Activated CD8-positive, alpha-beta T cell treated with anti-CD3 and anti-CD28 coated beads for 36 hours (primary cell): ENCODE results near the gene TTC14. TPM values are rescaled to one million over a fixed set of nuclear protein-coding genes. Genes with fewer than 3 reads are reported as not detected.

Source experiments
- ATAC-seq: fragments of 200-7000 bp; cut with Tn5 transposase; one replicate; pipeline ENCODE4 v1.10.0; 2021; ENCODE audit warnings: mild to moderate bottlenecking, moderate library complexity
- CTCF ChIA-PET: fragments of 350-600 bp; sonication (Branson Sonifier 250); formaldehyde crosslinking; loops from one replicate; lab custom pipeline; 2021; ENCODE audit warnings: antibody characterized with exemption; lab: Charles Lee
- POLR2A ChIA-PET: fragments of 350-600 bp; sonication (Branson Sonifier 250); formaldehyde crosslinking; loops from one replicate; lab custom pipeline; 2021; ENCODE audit warnings: antibody characterized with exemption; lab: Charles Lee
- DNase-seq: peaks from one replicate; pipeline ENCODE4 v3.0.0-alpha.2; 2020
- H3K27ac Mint-ChIP-seq: one replicate; pipeline ENCODE4 v1.8.0; 2021; ENCODE audit warnings: mild to moderate bottlenecking, mixed read lengths
- H3K27me3 Mint-ChIP-seq: one replicate; pipeline ENCODE4 v1.8.0; 2021; ENCODE audit warnings: mixed read lengths
- H3K36me3 Mint-ChIP-seq: one replicate; pipeline ENCODE4 v1.8.0; 2021; ENCODE audit warnings: low read depth, mixed read lengths
- H3K4me1 Mint-ChIP-seq: one replicate; pipeline ENCODE4 v1.8.0; 2021; ENCODE audit warnings: low read depth, mixed read lengths
- H3K4me3 Mint-ChIP-seq: one replicate; pipeline ENCODE4 v1.8.0; 2021; ENCODE audit warnings: mild to moderate bottlenecking, moderate library complexity, mixed read lengths
- H3K9me3 Mint-ChIP-seq: one replicate; pipeline ENCODE4 v1.8.0; 2021; ENCODE audit warnings: mixed read lengths
- intact Hi-C: fragments of 100-400 bp; cut with micrococcal nuclease; formaldehyde crosslinking; loops from one replicate; pipeline ENCODE4 v1.10.0; 2022
- total RNA-seq, 2 experiments: library from RNA; stranded (reverse); gene quantifications; one replicate each; pipeline ENCODE4 v1.2.3, GENCODE V29; 2021
- TF ChIP-seq, protein P1 (sequence below): fragments of 200-600 bp; IDR thresholded peaks from one replicate; pipeline ENCODE4 v1.8.0; 2022; ENCODE audit warnings: antibody characterized with exemption, mild to moderate bottlenecking

Gene TTC14
- total RNA-seq, 2 experiments from 2014 or later, result 40.5 to 47.2 TPM

DNA sequence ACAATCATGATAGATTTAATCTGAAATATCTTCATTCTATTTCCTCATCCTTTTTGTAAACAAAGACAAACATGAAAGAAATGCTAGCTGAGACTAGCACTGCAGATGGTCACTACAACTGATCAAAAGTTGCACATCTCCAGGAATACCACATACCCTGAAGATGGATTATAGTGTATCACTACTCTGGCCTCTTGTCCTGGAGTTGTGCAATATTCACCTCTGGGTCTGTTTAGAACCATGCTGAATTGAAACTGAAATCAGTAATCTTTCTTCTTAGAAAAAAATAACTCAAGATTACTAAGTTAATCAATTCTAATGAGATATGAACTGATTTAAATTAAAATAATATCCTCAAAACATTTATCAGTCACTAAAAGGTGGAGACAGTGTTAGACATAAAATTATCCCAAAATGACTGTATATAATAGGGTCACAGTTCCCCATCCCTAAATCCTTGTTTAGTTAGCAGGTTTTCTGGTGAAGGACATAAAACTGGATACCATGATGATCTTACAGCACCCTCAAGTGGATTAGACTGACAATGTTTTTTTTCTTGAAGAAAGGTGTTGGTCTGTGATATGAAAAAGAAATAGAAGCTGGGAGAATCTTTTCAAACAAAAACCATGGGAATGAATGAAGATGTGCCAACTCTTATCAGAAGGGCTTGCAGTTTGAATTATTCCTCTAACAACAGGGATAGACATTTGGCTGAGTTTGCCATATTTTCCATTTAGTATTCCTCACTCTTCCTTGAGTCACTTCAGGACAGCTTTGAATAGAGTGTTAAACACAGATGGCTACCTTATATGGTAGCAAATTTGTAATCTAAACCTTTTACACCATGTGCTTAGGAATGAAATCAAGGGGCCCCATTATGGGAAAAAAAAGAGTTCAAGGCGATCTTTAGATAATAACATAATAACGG is 7.1 kb upstream of the TTC14 start:
- DNase-seq (no peak), ATAC-seq (no peak)
- Mint-ChIP-seq H3K27ac (no peak overlapping the region), H3K4me1 (no peaks in the 10 kb centered on the region), H3K4me3 (no peak overlapping the region), H3K27me3 (peaks cover 25% of the 10 kb centered on the region), H3K9me3 (no peaks in the 10 kb centered on the region), H3K36me3 (no peaks in the 10 kb centered on the region)
- TF ChIP-seq, protein P1, sequence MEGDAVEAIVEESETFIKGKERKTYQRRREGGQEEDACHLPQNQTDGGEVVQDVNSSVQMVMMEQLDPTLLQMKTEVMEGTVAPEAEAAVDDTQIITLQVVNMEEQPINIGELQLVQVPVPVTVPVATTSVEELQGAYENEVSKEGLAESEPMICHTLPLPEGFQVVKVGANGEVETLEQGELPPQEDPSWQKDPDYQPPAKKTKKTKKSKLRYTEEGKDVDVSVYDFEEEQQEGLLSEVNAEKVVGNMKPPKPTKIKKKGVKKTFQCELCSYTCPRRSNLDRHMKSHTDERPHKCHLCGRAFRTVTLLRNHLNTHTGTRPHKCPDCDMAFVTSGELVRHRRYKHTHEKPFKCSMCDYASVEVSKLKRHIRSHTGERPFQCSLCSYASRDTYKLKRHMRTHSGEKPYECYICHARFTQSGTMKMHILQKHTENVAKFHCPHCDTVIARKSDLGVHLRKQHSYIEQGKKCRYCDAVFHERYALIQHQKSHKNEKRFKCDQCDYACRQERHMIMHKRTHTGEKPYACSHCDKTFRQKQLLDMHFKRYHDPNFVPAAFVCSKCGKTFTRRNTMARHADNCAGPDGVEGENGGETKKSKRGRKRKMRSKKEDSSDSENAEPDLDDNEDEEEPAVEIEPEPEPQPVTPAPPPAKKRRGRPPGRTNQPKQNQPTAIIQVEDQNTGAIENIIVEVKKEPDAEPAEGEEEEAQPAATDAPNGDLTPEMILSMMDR, result no peak
- intact Hi-C loops, result loop anchor here (10.0 kb wide), 1 partner anchor 670 kb away; no protein-coding TSS in a partner anchor
- ChIA-PET CTCF (interaction anchor here (1.0 kb wide), 1 partner anchor 665 kb away, joined by 4 read pairs; no protein-coding TSS in a partner anchor), POLR2A (no interaction called here)

DNA sequence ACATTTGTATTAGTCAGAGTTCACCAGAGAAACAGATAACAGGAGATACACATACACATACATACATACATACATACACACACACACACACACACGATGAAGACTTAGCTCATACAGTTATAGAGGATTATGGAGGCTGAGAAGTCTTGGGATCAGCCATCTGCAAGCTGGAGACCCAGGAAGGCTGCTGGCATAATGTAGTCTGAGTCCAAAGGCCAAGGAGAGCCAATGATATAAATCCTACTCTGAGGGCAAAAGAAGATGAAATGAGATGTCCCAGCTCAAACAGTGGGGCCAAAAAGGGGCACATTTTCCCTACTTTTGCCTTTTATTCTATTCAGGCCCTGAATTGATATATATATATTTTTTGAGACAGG is 6.4 kb upstream of the TTC14 start:
- DNase-seq (no peak), ATAC-seq (no peak)
- H3K4me1 Mint-ChIP-seq, result no peaks in the 10 kb centered on the region
- H3K36me3 Mint-ChIP-seq, result no peaks in the 10 kb centered on the region
- intact Hi-C loops, result loop anchor here (10.0 kb wide), 1 partner anchor 671 kb away; no protein-coding TSS in a partner anchor
- no peak overlapping the region for H3K27ac Mint-ChIP-seq
- TF ChIP-seq, protein P1, result no peak
- no peaks in the 10 kb centered on the region for H3K9me3 Mint-ChIP-seq
- CTCF ChIA-PET, result interaction anchor here (1.0 kb wide), 1 partner anchor 666 kb away, joined by 4 read pairs; no protein-coding TSS in a partner anchor
- POLR2A ChIA-PET, result no interaction called here
- H3K27me3 Mint-ChIP-seq, result peaks cover 27% of the 10 kb centered on the region
- H3K4me3 Mint-ChIP-seq, result no peak overlapping the region

DNA sequence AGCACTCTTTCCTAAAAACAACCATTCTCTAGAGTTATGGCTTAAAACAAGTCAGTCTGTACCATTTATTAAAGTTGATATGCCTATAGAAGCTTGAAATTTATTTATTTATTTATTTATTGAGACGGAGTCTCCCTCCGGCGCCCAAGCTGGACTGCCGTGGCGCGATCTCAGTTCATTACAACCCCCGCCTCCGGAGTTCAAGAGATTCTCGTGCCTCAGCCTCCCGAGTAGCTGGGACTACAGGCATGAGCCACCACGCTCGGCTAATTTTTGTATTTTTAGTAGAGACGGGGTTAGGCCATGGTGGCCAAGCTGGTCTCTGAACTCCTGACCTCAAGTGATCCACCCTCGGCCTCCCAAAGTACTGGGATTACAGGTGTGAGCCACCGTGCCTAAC is 1.5 kb upstream of the TTC14 start:
- Mint-ChIP-seq H3K36me3 (peaks cover 20% of the 10 kb centered on the region), H3K4me3 (peak overlapping the region; percentile 99), H3K4me1 (peaks cover 18% of the 10 kb centered on the region), H3K27me3 (peaks cover 15% of the 10 kb centered on the region), H3K27ac (no peak overlapping the region), H3K9me3 (peaks cover 3% of the 10 kb centered on the region)
- ChIA-PET POLR2A (no interaction called here), CTCF (no interaction called here)
- intact Hi-C loops, result loop anchor here (10.0 kb wide), 1 partner anchor 384 kb away; the partner anchor contains the start of gene DNAJC19
- no peak for DNase-seq
- TF ChIP-seq, protein P1, result no peak
- ATAC-seq, result no peak

DNA sequence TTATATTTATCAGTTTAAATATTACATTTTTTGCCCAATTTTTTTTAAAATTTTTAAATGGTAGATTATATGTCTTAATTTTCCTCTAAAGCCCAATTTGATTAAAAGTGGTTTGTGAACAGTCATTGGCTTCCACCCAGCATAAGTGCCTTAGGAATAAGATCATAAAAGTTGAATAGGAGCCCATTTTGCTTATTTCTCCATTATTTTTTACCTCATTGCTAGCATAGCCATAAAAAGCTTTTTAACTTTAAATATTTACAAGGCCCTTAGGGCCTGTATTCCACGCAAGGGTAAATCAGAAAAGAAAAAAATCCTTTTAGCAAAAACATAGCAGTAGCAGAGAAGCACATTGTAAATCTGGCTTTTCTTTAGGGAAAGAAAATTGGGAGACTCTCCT is 9.0 kb downstream of the TTC14 start:
- ATAC-seq, result no peak
- H3K27ac Mint-ChIP-seq, result no peak overlapping the region
- ChIA-PET POLR2A (interaction anchor here (3.0 kb wide), 1 partner anchor 9 kb away, joined by 17 read pairs; the partner anchor contains the start of gene TTC14), CTCF (interaction anchor here (1.1 kb wide), 1 partner anchor 16 kb away, joined by 4 read pairs; no protein-coding TSS in a partner anchor)
- H3K4me3 Mint-ChIP-seq, result no peak overlapping the region
- intact Hi-C loops, result no loop called here
- H3K9me3 Mint-ChIP-seq, result no peaks in the 10 kb centered on the region
- H3K4me1 Mint-ChIP-seq, result peaks cover 3% of the 10 kb centered on the region
- peaks cover 53% of the 10 kb centered on the region for H3K36me3 Mint-ChIP-seq
- no peaks in the 10 kb centered on the region for H3K27me3 Mint-ChIP-seq
- DNase-seq, result no peak
- TF ChIP-seq, protein P1, result no peak
